HepG2 (cell line): Measurements from ENCODE around the gene DENND10. TPM values are rescaled to one million over a fixed set of nuclear protein-coding genes. Genes with fewer than 3 reads are reported as not detected.

ENCODE experiments used
- ATAC-seq: fragments of 200-7000 bp; cut with Tn5 transposase; 3 replicates; pipeline ENCODE4 v1.9.1; 2020; ENCODE audit warnings: mild to moderate bottlenecking, moderate library complexity
- BruUV-seq: library from RNA; stranded (reverse); fragments of 400-500 nt; replicated peaks from 2 replicates; lab custom pipeline; 2021; lab: Mats Ljungman, UMichigan
- CTCF ChIA-PET: fragments of 300-600 bp; formaldehyde crosslinking; extraction: SDS; loops from one replicate; lab custom pipeline; 2021; ENCODE audit warnings: low total read pairs, inconsistent platforms, low intra/inter-chr PET ratio; lab: Yijun Ruan, JAX
- POLR2A ChIA-PET: fragments of 350-600 bp; sonication (Branson Sonifier 250); formaldehyde crosslinking; loops from one replicate; lab custom pipeline; 2020; ENCODE audit warnings: antibody characterized with exemption, inconsistent platforms; lab: Yijun Ruan, JAX
- DNase-seq: peaks from one replicate; pipeline ENCODE4 v3.0.0-alpha.2; 2015; ENCODE audit warnings: low spot score
- FAIRE-seq: peaks from 3 replicates; lab custom pipeline; 2011; peaks lifted over from hg19 to GRCh38; lab: Jason Lieb, UNC
- H2AFZ ChIP-seq: one replicate; pipeline ENCODE4 v1.6.1; 2011; ENCODE audit warnings: low read length, inconsistent platforms
- H3K27ac ChIP-seq: fragments of 300-600 bp; 3 replicates; pipeline ENCODE4 v1.8.0; 2011; ENCODE audit warnings: mixed run types, mild to moderate bottlenecking, mixed read lengths, low read length, inconsistent platforms; ENCODE audit not compliant: insufficient read depth; ENCODE audit errors: extremely low read length
- H3K27me3 ChIP-seq, 2 experiments: fragments of 200-600 bp in 1 of 2; 2 replicates in 1 of 2; 3 replicates in 1 of 2; pipeline versions ENCODE4 v1.6.0 to v1.8.0; 2011; ENCODE audit warnings: low read length in 2 of 2, mild to moderate bottlenecking in 2 of 2, moderate library complexity in 2 of 2, inconsistent platforms in 1 of 2; ENCODE audit not compliant: insufficient read depth in 2 of 2, control insufficient read depth in 1 of 2
- H3K36me3 ChIP-seq, 2 experiments: fragments of 200-600 bp in 1 of 2; replicated peaks in 1 of 2; 2 replicates in 1 of 2; 3 replicates in 1 of 2; pipeline versions ENCODE4 v1.5.1 to v1.8.0; 2011; ENCODE audit warnings: low read length in 2 of 2, inconsistent platforms in 1 of 2; ENCODE audit not compliant: insufficient read depth in 2 of 2, control insufficient read depth in 1 of 2
- H3K4me1 ChIP-seq: 2 replicates; pipeline ENCODE4 v1.5.1; 2012; ENCODE audit warnings: low read length, inconsistent platforms; ENCODE audit not compliant: insufficient read depth
- H3K4me2 ChIP-seq: 2 replicates; pipeline ENCODE4 v1.6.0; 2011; ENCODE audit warnings: low read depth, low read length, inconsistent platforms
- H3K4me3 ChIP-seq, 3 experiments: fragments of 200-600 bp in 1 of 3; sonication (generic), shearing (Covaris generic) in 1 of 3; replicated peaks in 1 of 3; 2 replicates each; pipeline ENCODE4 v1.5.1; 2011 to 2016; ENCODE audit warnings: low read length in 3 of 3, inconsistent platforms in 2 of 3, low read depth in 2 of 3, mild to moderate bottlenecking in 2 of 3, control low read depth in 1 of 3, mixed read lengths in 1 of 3; ENCODE audit not compliant: insufficient read depth in 1 of 3
- H3K79me2 ChIP-seq: one replicate; pipeline ENCODE4 v1.6.1; 2011; ENCODE audit warnings: low read length, inconsistent platforms; ENCODE audit not compliant: insufficient read depth
- H3K9ac ChIP-seq: 2 replicates; pipeline ENCODE4 v1.6.0; 2011; ENCODE audit warnings: mild to moderate bottlenecking, low read depth, low read length, inconsistent platforms; ENCODE audit not compliant: insufficient read depth
- H3K9me3 ChIP-seq: 2 replicates; pipeline ENCODE4 v1.5.1; 2012; ENCODE audit warnings: mild to moderate bottlenecking, low read length
- H4K20me1 ChIP-seq: 2 replicates; pipeline ENCODE4 v1.6.0; 2011; ENCODE audit warnings: inconsistent platforms, mild to moderate bottlenecking, low read length, moderate library complexity; ENCODE audit not compliant: insufficient read depth
- EHMT2 ChIP-seq: fragments of 200-600 bp; sonication (generic); IDR thresholded peaks from 2 replicates; pipeline ENCODE4 v1.7.0; 2017; ENCODE audit warnings: antibody characterized with exemption, low read depth, low read length, borderline replicate concordance
- KDM4B ChIP-seq: sonication (generic); formaldehyde crosslinking; IDR thresholded peaks from 2 replicates; pipeline ENCODE4 v1.4.0; 2020; ENCODE audit warnings: missing genetic modification reagents
- RBM22 ChIP-seq: fragments of 200-400 bp; formaldehyde crosslinking; optimal IDR thresholded peaks from 2 replicates; pipeline ENCODE3; 2017; ENCODE audit warnings: mild to moderate bottlenecking, low read length, moderate library complexity
- UBTF ChIP-seq: sonication (generic); formaldehyde crosslinking; IDR thresholded peaks from 2 replicates; pipeline ENCODE4 v1.4.0; 2020; ENCODE audit warnings: mild to moderate bottlenecking, missing genetic modification reagents
- ZNF335 ChIP-seq: sonication (generic); formaldehyde crosslinking; IDR thresholded peaks from 2 replicates; pipeline ENCODE4 v1.4.0; 2020; ENCODE audit warnings: missing genetic modification reagents
- ZNF652 ChIP-seq: IDR thresholded peaks from 2 replicates; pipeline ENCODE4 v1.6.1; 2016; ENCODE audit warnings: low read depth, borderline replicate concordance
- WGBS: methylation state at CpG from one replicate; pipeline ENCODE4 v1.1.6; 2017; ENCODE audit warnings: low lambda C conversion rate; 5-methylcytosine and 5-hydroxymethylcytosine counted together
- in situ Hi-C: cut with HindIII; loops from 2 replicates; pipeline ENCODE4 v1.10.0; 2017; ENCODE audit warnings: low pct_unique_long_range_greater_than_20kb; ENCODE audit not compliant: extremely low pct_ligation_motif_present
- intact Hi-C: fragments of 100-400 bp; cut with micrococcal nuclease; formaldehyde crosslinking; loops from one replicate; pipeline ENCODE4 v1.10.0; 2022; ENCODE audit not compliant: unreplicated experiment
- polyA plus RNA-seq, 8 experiments: library from polyadenylated mRNA; depleted of rRNA in 3 of 8; stranded (reverse) in 7 of 8; unstranded in 1 of 8; fragments of >200 nt; fragmentation: Illumina TruSeq in 4 of 8; extraction: Trizol in 4 of 8; gene quantifications; 2 replicates each; pipeline versions ENCODE4 v1.2.1 to v1.2.3, GENCODE V29; 2011 to 2016; ENCODE audit warnings: low read depth in 4 of 8, missing spikeins in 1 of 8, mixed read lengths in 1 of 8; ENCODE audit not compliant: insufficient read depth in 1 of 8
- total RNA-seq, 5 experiments: library from RNA; depleted of rRNA; stranded (reverse); fragments of >200 nt; fragmentation: Illumina TruSeq; extraction: Trizol; gene quantifications; 2 replicates each; pipeline ENCODE4 v1.2.3, GENCODE V29; 2016; ENCODE audit warnings: low read depth in 1 of 5
- TF ChIP-seq, protein P1 (sequence below): IDR thresholded peaks from 2 replicates; pipeline ENCODE4 v1.6.1; 2016; ENCODE audit warnings: mild to moderate bottlenecking, missing biosample characterization, missing genetic modification reagents

Gene DENND10
- total and polyA plus RNA-seq, 2 of the 13 experiments (the other 11 are each of a cell fraction or from before 2014, with no cell fraction given): 43.7 to 78.8 TPM

GRCh38 chr10:119059557-119059956, 44.4 kb upstream of the DENND10 start:
- peaks cover 37 to 91% of the 10 kb centered on the region in 2 experiments for H3K36me3 ChIP-seq
- H3K79me2 ChIP-seq: peaks cover 20% of the 10 kb centered on the region
- no peak overlapping the region for H3K4me2 ChIP-seq
- no TSS peak for BruUV-seq
- ChIA-PET POLR2A (no interaction called here), CTCF (no interaction called here)
- no peaks in the 10 kb centered on the region for H3K4me1 ChIP-seq
- no peak overlapping the region for H3K27ac ChIP-seq
- H3K4me3 ChIP-seq: no peak overlapping the region
- DNase-seq (no peak), ATAC-seq (no peak), FAIRE-seq (no peak)
- H3K9ac ChIP-seq: no peak overlapping the region
- in situ Hi-C loops: no loop called here
- peak; percentile 85 for TF ChIP-seq ZNF652 (CRISPR knock-in tag)
- peak; percentile 81 for TF ChIP-seq RBM22
- no peak for TF ChIP-seq EHMT2
- H4K20me1 ChIP-seq: no peaks in the 10 kb centered on the region
- H3K27me3 ChIP-seq: no peaks in the 10 kb centered on the region
- H2AFZ ChIP-seq: no peak overlapping the region
- no peaks in the 10 kb centered on the region for H3K9me3 ChIP-seq
- 95% methylated on average over 4 of the region's 4 CpGs for WGBS
- intact Hi-C loops: no loop called here

GRCh38 chr10:119060107-119060506, 43.8 kb upstream of the DENND10 start:
- H3K4me3 ChIP-seq: no peak overlapping the region
- ChIA-PET POLR2A (no interaction called here), CTCF (no interaction called here)
- ATAC-seq: no peak
- intact Hi-C loops (loop anchor here (2.0 kb wide), 1 partner anchor 13 kb away; no protein-coding TSS in a partner anchor), in situ Hi-C loops (no loop called here)
- no peak for FAIRE-seq
- no peak for DNase-seq
- no peaks in the 10 kb centered on the region for H3K4me1 ChIP-seq
- H2AFZ ChIP-seq: no peak overlapping the region
- no peak overlapping the region for H3K9ac ChIP-seq
- WGBS: 94% methylated on average over 1 of the region's 1 CpG
- BruUV-seq: no TSS peak
- H3K4me2 ChIP-seq: no peak overlapping the region
- peaks cover 22% of the 10 kb centered on the region for H3K79me2 ChIP-seq
- no peaks in the 10 kb centered on the region for H3K27me3 ChIP-seq
- H3K9me3 ChIP-seq: no peaks in the 10 kb centered on the region
- H4K20me1 ChIP-seq: no peaks in the 10 kb centered on the region
- H3K36me3 ChIP-seq: peaks cover 38 to 90% of the 10 kb centered on the region in 2 experiments
- H3K27ac ChIP-seq: no peak overlapping the region
- no peak for TF ChIP-seq KDM4B (CRISPR knock-in tag)
- TF ChIP-seq, protein P1, sequence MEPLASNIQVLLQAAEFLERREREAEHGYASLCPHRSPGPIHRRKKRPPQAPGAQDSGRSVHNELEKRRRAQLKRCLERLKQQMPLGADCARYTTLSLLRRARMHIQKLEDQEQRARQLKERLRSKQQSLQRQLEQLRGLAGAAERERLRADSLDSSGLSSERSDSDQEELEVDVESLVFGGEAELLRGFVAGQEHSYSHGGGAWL (CRISPR knock-in tag): no peak
- TF ChIP-seq UBTF (CRISPR knock-in tag): no peak
- TF ChIP-seq ZNF335 (CRISPR knock-in tag): no peak
